GM12878 (cell line): ENCODE measurements around the gene KRTAP10-1. TPM values are rescaled to one million over a fixed set of nuclear protein-coding genes. Genes with fewer than 3 reads are reported as not detected.

Experiments used
- ATAC-seq: fragments of 200-7000 bp; cut with Tn5 transposase; 3 replicates; pipeline ENCODE4 v1.9.1; 2020; ENCODE audit warnings: mild to moderate bottlenecking, moderate library complexity
- BruUV-seq: library from RNA; stranded (reverse); fragments of 400-500 nt; replicated peaks from 2 replicates; lab custom pipeline; 2021; lab: Mats Ljungman, UMichigan
- CTCF ChIA-PET: fragments of 300-600 bp; sonication (Branson Sonifier 250); formaldehyde crosslinking; extraction: SDS; loops from one replicate; lab custom pipeline; 2021; ENCODE audit warnings: inconsistent platforms; lab: Yijun Ruan, JAX
- POLR2A ChIA-PET: fragments of 350-600 bp; formaldehyde crosslinking; extraction: SDS; loops from one replicate; lab custom pipeline; 2021; ENCODE audit warnings: inconsistent platforms; lab: Charles Lee
- RAD21 ChIA-PET: fragments of 300-600 bp; sonication (Branson Sonifier 250); formaldehyde crosslinking; loops from one replicate; lab custom pipeline; 2023; ENCODE audit warnings: antibody characterized with exemption; ENCODE audit not compliant: unreplicated experiment; lab: Charles Lee
- SMC1A ChIA-PET: fragments of 300-600 bp; sonication (Branson Sonifier 250); formaldehyde crosslinking; loops from one replicate; lab custom pipeline; 2023; ENCODE audit not compliant: unreplicated experiment, uncharacterized antibody; lab: Charles Lee
- DNase-seq: peaks from one replicate; pipeline ENCODE4 v3.0.0-alpha.2; 2011; ENCODE audit warnings: low read depth, low spot score
- FAIRE-seq: peaks from 3 replicates; lab custom pipeline; 2011; peaks lifted over from hg19 to GRCh38; lab: Jason Lieb, UNC
- H2AFZ ChIP-seq: 2 replicates; pipeline ENCODE4 v1.6.0; 2011; ENCODE audit warnings: low read depth, low read length, control low read depth; ENCODE audit not compliant: control insufficient read depth
- H3K27ac ChIP-seq: 2 replicates; pipeline ENCODE4 v1.5.1; 2011; ENCODE audit warnings: control low read depth; ENCODE audit not compliant: control insufficient read depth, insufficient read depth
- H3K27me3 ChIP-seq, 2 experiments: replicated peaks in 1 of 2; 2 replicates each; pipeline versions ENCODE4 v1.6.0 to v1.6.1; 2011; ENCODE audit warnings: low read length in 1 of 2; ENCODE audit not compliant: control insufficient read depth in 2 of 2, insufficient read depth in 2 of 2
- H3K36me3 ChIP-seq, 2 experiments: 2 replicates each; pipeline ENCODE4 v1.5.1; 2011; ENCODE audit warnings: low read length in 1 of 2; ENCODE audit not compliant: control insufficient read depth in 2 of 2, insufficient read depth in 2 of 2
- H3K4me1 ChIP-seq: 2 replicates; pipeline ENCODE4 v1.6.1; 2011; ENCODE audit warnings: mild to moderate bottlenecking, low read length, moderate library complexity, mixed read lengths; ENCODE audit not compliant: control insufficient read depth, insufficient read depth
- H3K4me2 ChIP-seq: 2 replicates; pipeline ENCODE4 v1.6.0; 2011; ENCODE audit warnings: control low read depth; ENCODE audit not compliant: control insufficient read depth, insufficient read depth
- H3K4me3 ChIP-seq: fragments of 200-600 bp; sonication (generic); 2 replicates; pipeline ENCODE4 v1.5.1; 2016
- H3K79me2 ChIP-seq: 2 replicates; pipeline ENCODE4 v1.6.0; 2011; ENCODE audit warnings: low read length; ENCODE audit not compliant: control insufficient read depth, insufficient read depth
- H3K9ac ChIP-seq: 2 replicates; pipeline ENCODE4 v1.8.0; 2011; ENCODE audit warnings: low read length, control low read depth, mixed read lengths; ENCODE audit not compliant: control insufficient read depth, insufficient read depth
- H3K9me3 ChIP-seq: replicated peaks from 3 replicates; pipeline ENCODE4 v1.5.1; 2011; ENCODE audit warnings: mild to moderate bottlenecking, low read length; ENCODE audit not compliant: control insufficient read depth, insufficient read depth
- H4K20me1 ChIP-seq: 2 replicates; pipeline ENCODE4 v1.6.0; 2011; ENCODE audit not compliant: control insufficient read depth, insufficient read depth
- CBX3 ChIP-seq: fragments of 200-600 bp; sonication (generic); IDR thresholded peaks from 2 replicates; pipeline ENCODE4 v1.6.1; 2016; ENCODE audit warnings: low read depth, borderline replicate concordance
- CREB1 ChIP-seq: IDR thresholded peaks from 2 replicates; pipeline ENCODE4 v1.6.1; 2012; ENCODE audit warnings: low read depth, mild to moderate bottlenecking, inconsistent platforms
- HDAC6 ChIP-seq: fragments of 200-600 bp; sonication (generic); IDR thresholded peaks from one replicate; pipeline ENCODE4 v1.8.0; 2017; ENCODE audit warnings: antibody characterized with exemption; ENCODE audit not compliant: unreplicated experiment
- KDM1A ChIP-seq: fragments of 200-600 bp; sonication (generic); IDR thresholded peaks from 2 replicates; pipeline ENCODE4 v1.6.1; 2016; ENCODE audit warnings: borderline replicate concordance
- NFXL1 ChIP-seq: fragments of 450-650 bp; IDR thresholded peaks from 2 replicates; pipeline ENCODE4 v1.6.1; 2017; ENCODE audit warnings: antibody characterized with exemption, mild to moderate bottlenecking, borderline replicate concordance
- RAD51 ChIP-seq: fragments of 450-650 bp; IDR thresholded peaks from 2 replicates; pipeline ENCODE4 v1.6.1; 2016; ENCODE audit warnings: moderate library complexity, mild to moderate bottlenecking, inconsistent platforms
- WRNIP1 ChIP-seq: IDR thresholded peaks from 2 replicates; pipeline ENCODE4 v1.6.1; 2011; ENCODE audit warnings: low read depth, low read length, improper control_type of control experiment, borderline replicate concordance
- ZBED1 ChIP-seq: IDR thresholded peaks from 2 replicates; pipeline ENCODE4 v1.6.1; 2016; ENCODE audit warnings: borderline replicate concordance
- ZNF207 ChIP-seq: fragments of 450-650 bp; IDR thresholded peaks from 2 replicates; pipeline ENCODE4 v1.6.1; 2014; ENCODE audit warnings: antibody characterized with exemption, mild to moderate bottlenecking, borderline replicate concordance
- WGBS: methylation state at CpG from one replicate; pipeline ENCODE4 v1.1.6; 2016; ENCODE audit warnings: low lambda C conversion rate; ENCODE audit not compliant: insufficient replicate concordance, insufficient coverage; ENCODE audit errors: missing lambda C conversion rate; 5-methylcytosine and 5-hydroxymethylcytosine counted together
- in situ Hi-C: fragments of 300-500 bp; cut with MboI; formaldehyde crosslinking; loops from 9 replicates; pipeline ENCODE4 v1.14.3; 2018; ENCODE audit warnings: mixed read lengths
- intact Hi-C: fragments of 100-400 bp; cut with micrococcal nuclease; formaldehyde crosslinking; loops from one replicate; pipeline ENCODE4 v1.14.2; 2022; ENCODE audit not compliant: unreplicated experiment
- polyA plus RNA-seq, 11 experiments: library from polyadenylated mRNA; depleted of rRNA in 4 of 11; unstranded in 6 of 11; stranded (reverse) in 5 of 11; fragments of >200 nt; fragmentation: Nextera tagmentation in 4 of 11; fragmentation: Illumina TruSeq in 1 of 11; extraction: Ambion mirVana in 4 of 11; extraction: Trizol in 1 of 11; gene quantifications; 1 replicate in 1 of 11; 2 replicates in 10 of 11; pipeline versions ENCODE4 v1.2.1 to v1.2.3, GENCODE V29; 2011 to 2016; ENCODE audit warnings: inconsistent platforms in 2 of 11, missing spikeins in 2 of 11, low read depth in 1 of 11
- total RNA-seq, 4 experiments: library from RNA; depleted of rRNA in 3 of 4; stranded (reverse); fragments of >200 nt in 3 of 4; fragmentation: Illumina TruSeq in 1 of 4; extraction: Trizol in 1 of 4; gene quantifications; 2 replicates each; pipeline versions ENCODE4 v1.2.1 to v1.2.3, GENCODE V29; 2013 to 2021
- TF ChIP-seq, protein P1 (sequence below): fragments of 450-650 bp; IDR thresholded peaks from 2 replicates; pipeline ENCODE4 v1.6.1; 2014; ENCODE audit warnings: mild to moderate bottlenecking
- TF ChIP-seq, protein P2 (sequence below): IDR thresholded peaks from 2 replicates; pipeline ENCODE4 v1.6.1; 2011; ENCODE audit warnings: borderline replicate concordance, low read depth, mild to moderate bottlenecking, moderate library complexity, mixed read lengths, low read length; ENCODE audit not compliant: insufficient read depth; ENCODE audit errors: extremely low read length

Gene KRTAP10-1
- total and polyA plus RNA-seq, 10 of the 15 experiments (the other 5 are each of a cell fraction or from before 2014, with no cell fraction given): not detected

- TF ChIP-seq KDM1A: no peak
- TF ChIP-seq, protein P1, sequence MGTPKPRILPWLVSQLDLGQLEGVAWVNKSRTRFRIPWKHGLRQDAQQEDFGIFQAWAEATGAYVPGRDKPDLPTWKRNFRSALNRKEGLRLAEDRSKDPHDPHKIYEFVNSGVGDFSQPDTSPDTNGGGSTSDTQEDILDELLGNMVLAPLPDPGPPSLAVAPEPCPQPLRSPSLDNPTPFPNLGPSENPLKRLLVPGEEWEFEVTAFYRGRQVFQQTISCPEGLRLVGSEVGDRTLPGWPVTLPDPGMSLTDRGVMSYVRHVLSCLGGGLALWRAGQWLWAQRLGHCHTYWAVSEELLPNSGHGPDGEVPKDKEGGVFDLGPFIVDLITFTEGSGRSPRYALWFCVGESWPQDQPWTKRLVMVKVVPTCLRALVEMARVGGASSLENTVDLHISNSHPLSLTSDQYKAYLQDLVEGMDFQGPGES: no peak
These were observed 30.0 kb upstream of the KRTAP10-1 start (continued) for GRCh38 chr21:44569861-44570517.

DNA sequence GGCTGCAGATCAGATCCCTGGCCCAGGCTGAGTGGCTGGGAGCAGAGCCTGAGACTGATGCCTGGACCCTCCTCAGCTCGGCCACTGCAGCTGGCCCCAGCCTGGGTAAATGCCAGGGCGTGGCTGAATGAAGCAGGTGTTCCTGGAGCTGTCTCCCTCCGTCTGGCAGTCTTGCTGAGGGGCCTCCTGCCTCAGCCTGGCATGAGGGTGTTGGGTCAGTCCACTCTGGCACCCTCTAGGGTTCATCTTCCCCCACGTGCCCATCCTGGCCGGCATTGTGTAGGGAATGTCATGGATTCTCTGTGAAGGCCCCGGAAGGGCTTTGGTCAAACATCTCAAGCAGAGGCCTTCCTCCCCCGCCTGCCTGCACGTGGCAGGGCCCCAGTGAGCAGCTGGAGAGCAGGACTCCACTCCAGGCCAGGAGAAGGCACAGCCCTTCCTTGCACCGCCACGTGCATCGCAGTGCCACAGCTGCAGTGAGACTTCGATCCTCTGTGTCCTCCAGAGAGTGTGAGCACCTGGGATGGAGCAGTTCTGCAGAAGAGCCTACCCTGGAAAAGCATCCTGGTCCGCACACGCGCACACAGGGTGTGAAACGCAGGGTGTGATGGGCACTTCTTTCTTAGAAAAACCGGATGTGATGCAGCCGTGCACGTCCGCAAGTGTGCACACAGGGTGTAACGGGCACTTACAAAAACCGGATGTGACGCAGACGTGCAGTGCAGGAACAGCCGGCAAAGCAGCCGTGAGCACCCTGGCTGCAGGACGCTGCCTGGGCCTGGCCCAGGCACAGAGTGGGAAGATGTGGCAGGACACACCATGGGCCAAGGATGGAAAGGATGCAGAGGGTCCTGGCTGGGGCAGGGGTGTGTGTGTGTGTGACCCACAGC is 28.9 kb upstream of the KRTAP10-1 start:
- TF ChIP-seq, protein P2, sequence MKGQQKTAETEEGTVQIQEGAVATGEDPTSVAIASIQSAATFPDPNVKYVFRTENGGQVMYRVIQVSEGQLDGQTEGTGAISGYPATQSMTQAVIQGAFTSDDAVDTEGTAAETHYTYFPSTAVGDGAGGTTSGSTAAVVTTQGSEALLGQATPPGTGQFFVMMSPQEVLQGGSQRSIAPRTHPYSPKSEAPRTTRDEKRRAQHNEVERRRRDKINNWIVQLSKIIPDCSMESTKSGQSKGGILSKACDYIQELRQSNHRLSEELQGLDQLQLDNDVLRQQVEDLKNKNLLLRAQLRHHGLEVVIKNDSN: no peak
- TF ChIP-seq RAD51: no peak
- TF ChIP-seq NFXL1: no peak
- no peak for TF ChIP-seq HDAC6
- TF ChIP-seq ZNF207: no peak
- no peak for TF ChIP-seq CBX3
- TF ChIP-seq WRNIP1: no peak
- TF ChIP-seq CREB1: no peak
- no peak for TF ChIP-seq ZBED1
- ChIA-PET CTCF (no interaction called here), SMC1A (no interaction called here), POLR2A (interaction anchor here (0.5 kb wide), 1 partner anchor 67 kb away, joined by 4 read pairs; no protein-coding TSS in a partner anchor), RAD21 (no interaction called here)
- H2AFZ ChIP-seq: no peak overlapping the region
- no peaks in the 10 kb centered on the region; the same call in 1 of the 3 replicates for H3K9me3 ChIP-seq
- no peaks in the 10 kb centered on the region for H3K79me2 ChIP-seq
- H3K4me2 ChIP-seq: no peak overlapping the region
- H3K27me3 ChIP-seq: no peaks in the 10 kb centered on the region
- H3K27ac ChIP-seq: no peak overlapping the region
- intact Hi-C loops: no loop called here
- no TSS peak for BruUV-seq
- 45% methylated on average over 27 of the region's 27 CpGs for WGBS
- in situ Hi-C loops: no loop called here
- no peaks in the 10 kb centered on the region for H3K36me3 ChIP-seq
- H4K20me1 ChIP-seq: no peaks in the 10 kb centered on the region
- no peak for ATAC-seq
- FAIRE-seq: no peak
- no peaks in the 10 kb centered on the region for H3K4me1 ChIP-seq
- no peak overlapping the region for H3K9ac ChIP-seq
- DNase-seq: no peak
- no peak overlapping the region for H3K4me3 ChIP-seq
